Measurements from ENCODE around the gene CARMIL1.

GRCh38 chr6:25341203-25341552 lies 62.0 kb downstream of the CARMIL1 start:
- TF ChIP-seq CTCF (IDR thresholded peaks at IDR 0.05) (no peak), POLR2A (IDR thresholded peaks at IDR 0.05) (no peak)
